Measurements from ENCODE around the gene CRIP1.

GRCh38 chr14:105491366-105491973, 4.8 kb downstream of the CRIP1 start:
- TF ChIP-seq CTCF (IDR thresholded peaks at IDR 0.05; ENCODE audit: low read depth, low read length) = no peak
- TF ChIP-seq EZH2phosphoT487 (IDR thresholded peaks at IDR 0.05; ENCODE audit: low read depth) = no peak

Measured in OCI-LY3 (cell line).